OCI-LY1 (cell line): ENCODE measurements around the gene ISX.

Source experiments
- H2AFZ ChIP-seq: fragments of 200-600 bp; sonication (generic), shearing (Covaris generic); 2 replicates; pipeline ENCODE4 v1.6.0; 2014; ENCODE audit warnings: antibody characterized with exemption, mild to moderate bottlenecking, low read length
- H3F3A ChIP-seq: fragments of 200-600 bp; sonication (generic), shearing (Covaris generic); 2 replicates; pipeline ENCODE4 v1.6.0; 2014; ENCODE audit warnings: mild to moderate bottlenecking, antibody characterized with exemption, low read length, moderate library complexity; ENCODE audit not compliant: insufficient read depth
- H3K27ac ChIP-seq: fragments of 200-600 bp; sonication (generic); 2 replicates; pipeline ENCODE4 v1.5.1; 2014; ENCODE audit warnings: low read length, mixed run types, mild to moderate bottlenecking, low read depth; ENCODE audit not compliant: poor library complexity, severe bottlenecking
- H3K27me3 ChIP-seq: fragments of 200-600 bp; sonication (generic); 2 replicates; pipeline ENCODE4 v1.6.0; 2014; ENCODE audit warnings: antibody characterized with exemption, mild to moderate bottlenecking, low read length, moderate library complexity; ENCODE audit not compliant: insufficient read depth
- H3K36me3 ChIP-seq: fragments of 200-600 bp; sonication (generic); 2 replicates; pipeline ENCODE4 v1.6.1; 2014; ENCODE audit warnings: mild to moderate bottlenecking, antibody characterized with exemption, low read length, moderate library complexity, mixed read lengths; ENCODE audit not compliant: insufficient read depth
- H3K4me1 ChIP-seq: fragments of 200-600 bp; sonication (generic); 2 replicates; pipeline ENCODE4 v1.5.1; 2014; ENCODE audit warnings: mild to moderate bottlenecking, low read length, moderate library complexity; ENCODE audit not compliant: insufficient read depth, severe bottlenecking
- H3K4me2 ChIP-seq: fragments of 200-600 bp; sonication (generic), shearing (Covaris generic); 2 replicates; pipeline ENCODE4 v1.6.1; 2014; ENCODE audit warnings: low read length
- H3K4me3 ChIP-seq: fragments of 200-600 bp; sonication (generic); 2 replicates; pipeline ENCODE4 v1.5.1; 2014; ENCODE audit warnings: low read length, low read depth, mild to moderate bottlenecking, mixed read lengths; ENCODE audit not compliant: poor library complexity, severe bottlenecking
- H3K79me2 ChIP-seq: fragments of 200-600 bp; shearing (Covaris generic); 2 replicates; pipeline ENCODE4 v1.6.1; 2016; ENCODE audit warnings: mixed run types, low read length, mixed read lengths; ENCODE audit not compliant: insufficient read depth
- H3K9ac ChIP-seq: fragments of 200-600 bp; sonication (generic), shearing (Covaris generic); 2 replicates; pipeline ENCODE4 v1.6.1; 2014; ENCODE audit warnings: mild to moderate bottlenecking, low read length, mixed read lengths
- H3K9me2 ChIP-seq: fragments of 200-600 bp; sonication (generic), shearing (Covaris generic); 2 replicates; pipeline ENCODE4 v1.6.1; 2014; ENCODE audit warnings: low read depth, mild to moderate bottlenecking, low read length, mixed read lengths
- H3K9me3 ChIP-seq: fragments of 200-600 bp; shearing (Covaris generic); 2 replicates; pipeline ENCODE4 v1.6.1; 2014; ENCODE audit warnings: low read length, mixed read lengths
- H4K20me1 ChIP-seq: fragments of 200-600 bp; sonication (generic), shearing (Covaris generic); 2 replicates; pipeline ENCODE4 v1.6.0; 2016; ENCODE audit warnings: mild to moderate bottlenecking, low read length; ENCODE audit not compliant: insufficient read depth
- CTCF ChIP-seq: fragments of 200-600 bp; sonication (generic), shearing (Covaris generic); IDR thresholded peaks from 2 replicates; pipeline ENCODE4 v1.5.1; 2017; ENCODE audit warnings: mild to moderate bottlenecking, antibody characterized with exemption, low read length, moderate library complexity, mixed read lengths
- EZH2 ChIP-seq: fragments of 200-600 bp; sonication (generic), shearing (Covaris generic); IDR thresholded peaks from 2 replicates; pipeline ENCODE4 v1.8.0; 2017; ENCODE audit warnings: borderline replicate concordance, mixed run types, mild to moderate bottlenecking, antibody characterized with exemption, low read length, moderate library complexity, mixed read lengths

ISX gene

GRCh38 chr22:35126993-35127392 is 61.0 kb downstream of the ISX start:
- H3K36me3 ChIP-seq = no peaks in the 10 kb centered on the region
- H3K27me3 ChIP-seq = no peaks in the 10 kb centered on the region
- H2AFZ ChIP-seq = no peak overlapping the region
- H3K79me2 ChIP-seq = no peaks in the 10 kb centered on the region
- H3F3A ChIP-seq = no peaks in the 10 kb centered on the region
- H3K9ac ChIP-seq = no peak overlapping the region
- H3K27ac ChIP-seq = no peak overlapping the region
- no peaks in the 10 kb centered on the region for H4K20me1 ChIP-seq
- TF ChIP-seq CTCF (no peak), EZH2 (no peak)
- no peaks in the 10 kb centered on the region for H3K9me3 ChIP-seq
- no peak overlapping the region for H3K4me2 ChIP-seq
- no peaks in the 10 kb centered on the region for H3K4me1 ChIP-seq
- H3K4me3 ChIP-seq = no peak overlapping the region
- H3K9me2 ChIP-seq = no peaks in the 10 kb centered on the region

- no peaks in the 10 kb centered on the region for H3K9me2 ChIP-seq
- no peak overlapping the region for H2AFZ ChIP-seq
- H3K27me3 ChIP-seq = no peaks in the 10 kb centered on the region
- H3F3A ChIP-seq = no peaks in the 10 kb centered on the region
- no peaks in the 10 kb centered on the region for H4K20me1 ChIP-seq
- H3K36me3 ChIP-seq = no peaks in the 10 kb centered on the region
- no peak for TF ChIP-seq CTCF
- TF ChIP-seq EZH2 = no peak
- H3K79me2 ChIP-seq = no peaks in the 10 kb centered on the region
- H3K4me3 ChIP-seq = no peak overlapping the region
- no peaks in the 10 kb centered on the region for H3K4me1 ChIP-seq
- no peak overlapping the region for H3K27ac ChIP-seq
- no peak overlapping the region for H3K4me2 ChIP-seq
- no peak overlapping the region for H3K9ac ChIP-seq
- H3K9me3 ChIP-seq = no peaks in the 10 kb centered on the region
Measured at GRCh38 chr22:35128637-35129036, 62.7 kb downstream of the ISX start.

GRCh38 chr22:35131525-35132000 is 65.6 kb downstream of the ISX start:
- H3K9me3 ChIP-seq = no peaks in the 10 kb centered on the region
- H3F3A ChIP-seq = no peaks in the 10 kb centered on the region
- no peak overlapping the region for H3K4me2 ChIP-seq

More at GRCh38 chr22:35131525-35132000, 65.6 kb downstream of the ISX start:
- Histone ChIP-seq H3K9me2 (no peaks in the 10 kb centered on the region), H3K9ac (no peak overlapping the region), H3K79me2 (no peaks in the 10 kb centered on the region), H3K36me3 (no peaks in the 10 kb centered on the region), H3K4me1 (no peaks in the 10 kb centered on the region), H3K27ac (no peak overlapping the region), H4K20me1 (no peaks in the 10 kb centered on the region), H3K4me3 (no peak overlapping the region), H3K27me3 (no peaks in the 10 kb centered on the region), H2AFZ (no peak overlapping the region)
- no peak for TF ChIP-seq CTCF
- TF ChIP-seq EZH2 = no peak
